CD4-positive, CD25-positive, alpha-beta regulatory T cell (primary cell): ENCODE results near the gene WDFY4. TPM values are rescaled to one million over a fixed set of nuclear protein-coding genes. Genes with fewer than 3 reads are reported as not detected.

Experiments
- polyA plus RNA-seq, 4 donors: library from polyadenylated mRNA; unstranded; fragments of 300-500 nt; fragmentation: Illumina TruSeq; gene quantifications; one replicate each; pipeline ENCODE4 v1.2.3, GENCODE V29; 2021
- total RNA-seq: library from RNA; stranded (reverse); gene quantifications from one replicate; pipeline ENCODE4 v1.2.3, GENCODE V29; 2022

Gene WDFY4
- total and polyA plus RNA-seq, 5 donors from 2014 or later: 0.15 to 0.57 (median 0.34) TPM

Other genes starting within 250 kb of the WDFY4 start
- 0.42 TPM for gene ARHGAP22, start 79.8 kb upstream of the WDFY4 start, total RNA-seq
- not detected for gene ARHGAP22, start 79.8 kb upstream of the WDFY4 start, polyA plus RNA-seq